Panc1 (cell line): ENCODE measurements around the gene C9orf78. TPM values are rescaled to one million over a fixed set of nuclear protein-coding genes. Genes with fewer than 3 reads are reported as not detected.

ENCODE experiments used
- ATAC-seq: fragments of 200-7000 bp; cut with Tn5 transposase; 2 replicates; pipeline ENCODE4 v1.9.1; 2020; ENCODE audit warnings: mild to moderate bottlenecking, moderate library complexity
- BruUV-seq: library from RNA; stranded (reverse); fragments of 400-500 nt; replicated peaks from 2 replicates; lab custom pipeline; 2021; lab: Mats Ljungman, UMichigan
- CTCF ChIA-PET: fragments of 300-600 bp; sonication (Branson Sonifier 250); formaldehyde crosslinking; loops from one replicate; lab custom pipeline; 2022; ENCODE audit warnings: antibody characterized with exemption; lab: Charles Lee
- POLR2A ChIA-PET: fragments of 300-600 bp; sonication (Branson Sonifier 250); formaldehyde crosslinking; loops from one replicate; lab custom pipeline; 2022; ENCODE audit warnings: antibody characterized with exemption; lab: Charles Lee
- DNase-seq: peaks from one replicate; pipeline ENCODE4 v3.0.0-alpha.2; 2010; ENCODE audit warnings: low read depth, low spot score
- H3K27ac ChIP-seq: 2 replicates; pipeline ENCODE4 v1.5.1; 2011; ENCODE audit warnings: mild to moderate bottlenecking, low read length, inconsistent platforms
- H3K27me3 ChIP-seq: fragments of 200-500 bp; sonication (Bioruptor generic); 2 replicates; pipeline ENCODE4 v1.6.0; 2014; ENCODE audit warnings: low read length, inconsistent platforms; ENCODE audit not compliant: control insufficient read depth, insufficient read depth
- H3K36me3 ChIP-seq: fragments of 200-500 bp; sonication (Bioruptor generic); 2 replicates; pipeline ENCODE4 v1.5.1; 2014; ENCODE audit warnings: inconsistent platforms, mild to moderate bottlenecking, low read length, moderate library complexity; ENCODE audit not compliant: control insufficient read depth, insufficient read depth
- H3K4me1 ChIP-seq: 2 replicates; pipeline ENCODE4 v1.5.1; 2011; ENCODE audit warnings: inconsistent platforms, mild to moderate bottlenecking, low read length, moderate library complexity; ENCODE audit not compliant: control insufficient read depth, insufficient read depth
- H3K4me3 ChIP-seq, 2 experiments: 2 replicates each; pipeline ENCODE4 v1.5.1; 2011 to 2012; ENCODE audit warnings: low read depth in 2 of 2, low read length in 2 of 2, mild to moderate bottlenecking in 2 of 2, inconsistent platforms in 1 of 2, moderate library complexity in 1 of 2
- H3K9me3 ChIP-seq: fragments of 200-500 bp; sonication (Bioruptor generic); 2 replicates; pipeline ENCODE4 v1.5.1; 2014; ENCODE audit warnings: low read depth, mild to moderate bottlenecking, inconsistent platforms, low read length, moderate library complexity; ENCODE audit not compliant: control insufficient read depth, insufficient read depth
- CTCF ChIP-seq: fragments of 450-650 bp; IDR thresholded peaks from 2 replicates; pipeline ENCODE4 v1.5.1; 2017; ENCODE audit warnings: mild to moderate bottlenecking
- POLR2AphosphoS5 ChIP-seq: IDR thresholded peaks from 2 replicates; pipeline ENCODE4 v1.6.1; 2012; ENCODE audit warnings: mild to moderate bottlenecking, low read depth, low read length, moderate library complexity
- REST ChIP-seq, 2 experiments: IDR thresholded peaks; 2 replicates each; pipeline ENCODE4 v1.6.1; 2011 to 2012; ENCODE audit warnings: low read depth in 2 of 2, control low read depth in 1 of 2, low read length in 1 of 2, mild to moderate bottlenecking in 1 of 2, moderate library complexity in 1 of 2; ENCODE audit not compliant: insufficient read depth in 1 of 2
- SIN3A ChIP-seq: IDR thresholded peaks from 2 replicates; pipeline ENCODE4 v1.6.1; 2012; ENCODE audit warnings: low read depth, mild to moderate bottlenecking, low read length, moderate library complexity, borderline replicate concordance; ENCODE audit not compliant: insufficient read depth
- TCF7L2 ChIP-seq: IDR thresholded peaks from 2 replicates; pipeline ENCODE4 v1.6.1; 2011; ENCODE audit warnings: mild to moderate bottlenecking, low read depth, low read length, inconsistent platforms
- in situ Hi-C: cut with HindIII; loops from 2 replicates; pipeline ENCODE4 v1.10.0; 2016; ENCODE audit warnings: low sequenced_read_pairs, low pct_unique_long_range_greater_than_20kb
- intact Hi-C: fragments of 100-400 bp; cut with micrococcal nuclease; formaldehyde crosslinking; loops from one replicate; pipeline ENCODE4 v1.10.0; 2022; ENCODE audit not compliant: unreplicated experiment
- total RNA-seq: library from RNA; stranded (reverse); gene quantifications from one replicate; pipeline ENCODE4 v1.2.1, GENCODE V29; 2021; ENCODE audit not compliant: unreplicated experiment

Gene C9orf78
- total RNA-seq, 1 experiment from 2014 or later: 33.6 TPM

GRCh38 chr9:129854588-129855110 lies 19.6 kb upstream of the C9orf78 start:
- TF ChIP-seq CTCF (no peak), SIN3A (no peak), TCF7L2 (no peak), REST (IDR thresholded peaks at IDR 0.05; ENCODE audit: insufficient read depth in 1 of 2, low read depth in 2 of 2, low read length in 1 of 2) (no peak), POLR2AphosphoS5 (no peak)
- intact Hi-C loops: no loop called here

GRCh38 chr9:129853614-129854013 lies 18.5 kb upstream of the C9orf78 start:
- ChIA-PET POLR2A (no interaction called here), CTCF (no interaction called here)
- Histone ChIP-seq H3K9me3 (no peaks in the 10 kb centered on the region), H3K4me1 (no peaks in the 10 kb centered on the region), H3K4me3 (no peak overlapping the region), H3K27me3 (no peaks in the 10 kb centered on the region), H3K27ac (no peak overlapping the region), H3K36me3 (no peaks in the 10 kb centered on the region)
- BruUV-seq: no TSS peak
- TF ChIP-seq CTCF (no peak), POLR2AphosphoS5 (no peak), TCF7L2 (no peak), REST (IDR thresholded peaks at IDR 0.05; ENCODE audit: insufficient read depth in 1 of 2, low read depth in 2 of 2, low read length in 1 of 2) (no peak), SIN3A (no peak)
- intact Hi-C loops (no loop called here), in situ Hi-C loops (no loop called here)
- DNase-seq: no peak
- ATAC-seq: no peak

More at GRCh38 chr9:129854588-129855110, 19.6 kb upstream of the C9orf78 start:
- H3K4me1 ChIP-seq: no peaks in the 10 kb centered on the region
- ChIA-PET POLR2A (no interaction called here), CTCF (no interaction called here)
- in situ Hi-C loops: no loop called here
- no peak for DNase-seq
- no peak overlapping the region for H3K4me3 ChIP-seq
- BruUV-seq: no TSS peak
- H3K27me3 ChIP-seq: no peaks in the 10 kb centered on the region
- ATAC-seq: no peak
- no peaks in the 10 kb centered on the region for H3K36me3 ChIP-seq
- no peak overlapping the region for H3K27ac ChIP-seq
- H3K9me3 ChIP-seq: no peaks in the 10 kb centered on the region
